Keratinocyte (primary cell): Measurements from ENCODE around the gene DET1. TPM values are rescaled to one million over a fixed set of nuclear protein-coding genes. Genes with fewer than 3 reads are reported as not detected.

ENCODE experiments used
- DNase-seq: peaks from one replicate; pipeline ENCODE4 v3.0.0-alpha.2; 2011; ENCODE audit warnings: low read depth, missing footprints, low spot score
- FAIRE-seq: peaks from 2 replicates; lab custom pipeline; 2011; peaks lifted over from hg19 to GRCh38; lab: Jason Lieb, UNC
- H2AFZ ChIP-seq: 2 replicates; pipeline ENCODE4 v1.6.0; 2012; ENCODE audit warnings: low read length, control low read depth, inconsistent platforms; ENCODE audit not compliant: control insufficient read depth
- H3K27ac ChIP-seq: 2 replicates; pipeline ENCODE4 v1.5.1; 2011; ENCODE audit warnings: low read length; ENCODE audit not compliant: control insufficient read depth, insufficient read depth
- H3K27me3 ChIP-seq: 3 replicates; pipeline ENCODE4 v1.6.0; 2011; ENCODE audit warnings: low read length; ENCODE audit not compliant: control insufficient read depth, insufficient read depth; ENCODE audit errors: extremely low read depth
- H3K36me3 ChIP-seq, 2 experiments: 2 replicates in 1 of 2; 3 replicates in 1 of 2; pipeline ENCODE4 v1.5.1; 2011; ENCODE audit warnings: low read length in 2 of 2, mild to moderate bottlenecking in 1 of 2; ENCODE audit not compliant: control insufficient read depth in 2 of 2, insufficient read depth in 2 of 2; ENCODE audit errors: extremely low read depth in 1 of 2
- H3K4me1 ChIP-seq: 3 replicates; pipeline ENCODE4 v1.5.1; 2011; ENCODE audit warnings: low read length; ENCODE audit not compliant: control insufficient read depth, insufficient read depth; ENCODE audit errors: extremely low read depth
- H3K4me2 ChIP-seq: 3 replicates; pipeline ENCODE4 v1.6.0; 2011; ENCODE audit warnings: low read depth, low read length; ENCODE audit not compliant: control insufficient read depth, insufficient read depth; ENCODE audit errors: extremely low read depth
- H3K4me3 ChIP-seq, 3 experiments: fragments of 200-600 bp in 1 of 3; sonication (generic) in 1 of 3; 2 replicates in 2 of 3; 3 replicates in 1 of 3; pipeline ENCODE4 v1.5.1; 2011 to 2016; ENCODE audit warnings: low read length in 3 of 3, mild to moderate bottlenecking in 3 of 3, control low read depth in 2 of 3, inconsistent platforms in 1 of 3, low read depth in 1 of 3, mixed read lengths in 1 of 3, mixed run types in 1 of 3, moderate library complexity in 1 of 3; ENCODE audit not compliant: control insufficient read depth in 2 of 3, insufficient read depth in 2 of 3; ENCODE audit errors: extremely low read depth in 1 of 3
- H3K79me2 ChIP-seq: 2 replicates; pipeline ENCODE4 v1.6.0; 2012; ENCODE audit warnings: low read length; ENCODE audit not compliant: control insufficient read depth, insufficient read depth
- H3K9ac ChIP-seq: 3 replicates; pipeline ENCODE4 v1.6.0; 2011; ENCODE audit warnings: low read length; ENCODE audit not compliant: control insufficient read depth, insufficient read depth; ENCODE audit errors: extremely low read depth
- H3K9me1 ChIP-seq: 3 replicates; pipeline ENCODE4 v1.6.0; 2011; ENCODE audit warnings: low read length; ENCODE audit not compliant: control insufficient read depth, insufficient read depth; ENCODE audit errors: extremely low read depth
- H3K9me3 ChIP-seq: 2 replicates; pipeline ENCODE4 v1.5.1; 2012; ENCODE audit warnings: low read depth, low read length; ENCODE audit not compliant: control insufficient read depth
- H4K20me1 ChIP-seq: 3 replicates; pipeline ENCODE4 v1.6.0; 2011; ENCODE audit warnings: low read length; ENCODE audit not compliant: control insufficient read depth, insufficient read depth; ENCODE audit errors: extremely low read depth
- EZH2 ChIP-seq: IDR thresholded peaks from one replicate; pipeline ENCODE4 v1.6.1; 2012; ENCODE audit warnings: inconsistent platforms, mild to moderate bottlenecking, low read length, moderate library complexity
- dilution Hi-C: fragments of 300-500 bp; cut with MboI; formaldehyde crosslinking; loops from one replicate; pipeline ENCODE4 v1.7.0; 2020; ENCODE audit warnings: low sequenced_read_pairs; ENCODE audit not compliant: extremely low pct_ligation_motif_present
- polyA plus RNA-seq, 5 experiments: library from polyadenylated mRNA; depleted of rRNA in 3 of 5; stranded (reverse) in 3 of 5; stranded (forward) in 1 of 5; unstranded in 1 of 5; fragments of >200 nt; gene quantifications; 1 replicate in 1 of 5; 2 replicates in 3 of 5; 3 replicates in 1 of 5; pipeline versions ENCODE4 v1.2.1 to v1.2.3, GENCODE V29; 2011 to 2012; ENCODE audit warnings: missing spikeins in 2 of 5, low read depth in 1 of 5, low replicate concordance in 1 of 5
- TF ChIP-seq, protein P1 (sequence below), 3 experiments: IDR thresholded peaks in 1 of 3; conservative IDR thresholded peaks in 1 of 3; optimal IDR thresholded peaks in 1 of 3; 2 replicates in 2 of 3; 3 replicates in 1 of 3; pipeline versions ENCODE3 to v1.5.1; 2011; ENCODE audit warnings: low read length in 3 of 3, mild to moderate bottlenecking in 3 of 3, moderate library complexity in 2 of 3, control low read depth in 1 of 3, inconsistent platforms in 1 of 3; ENCODE audit not compliant: insufficient read depth in 2 of 3; ENCODE audit errors: extremely low read depth in 1 of 3

DET1 gene
- polyA plus RNA-seq, 1 donor (not counting 4 experiments of a cell fraction or from before 2014, with no cell fraction given): 1.1 TPM

DNA sequence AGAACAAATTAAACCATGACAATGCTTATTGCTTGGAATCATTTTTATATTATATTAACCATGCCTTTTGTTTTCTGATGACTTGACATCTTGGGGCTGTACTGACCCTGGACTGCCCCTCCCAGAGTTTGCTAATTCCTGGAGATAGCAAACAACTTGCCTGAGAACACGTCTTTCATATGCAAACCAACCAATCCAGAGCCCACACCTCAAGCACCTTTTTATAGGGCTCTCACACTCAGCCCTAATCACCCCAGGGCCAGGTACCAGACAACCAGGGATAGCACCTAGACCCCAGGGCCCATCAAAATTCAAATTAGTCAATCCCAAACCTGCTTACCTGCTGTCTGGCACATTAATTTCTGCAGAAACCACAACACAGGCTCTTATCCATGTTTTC, 42.0 kb downstream of the DET1 start:
- dilution Hi-C loops: no loop called here
- no peak overlapping the region for H3K27ac ChIP-seq
- DNase-seq (no peak), FAIRE-seq (no peak)
- H3K36me3 ChIP-seq: no peaks in the 10 kb centered on the region
- no peaks in the 10 kb centered on the region for H3K9me3 ChIP-seq
- H2AFZ ChIP-seq: no peak overlapping the region
- no peak overlapping the region for H3K9ac ChIP-seq
- no peak overlapping the region for H3K4me2 ChIP-seq
- no peaks in the 10 kb centered on the region for H3K27me3 ChIP-seq
- no peak overlapping the region for H3K4me3 ChIP-seq
- no peaks in the 10 kb centered on the region for H4K20me1 ChIP-seq
- no peaks in the 10 kb centered on the region for H3K79me2 ChIP-seq
- H3K4me1 ChIP-seq: no peaks in the 10 kb centered on the region
- TF ChIP-seq, protein P1, sequence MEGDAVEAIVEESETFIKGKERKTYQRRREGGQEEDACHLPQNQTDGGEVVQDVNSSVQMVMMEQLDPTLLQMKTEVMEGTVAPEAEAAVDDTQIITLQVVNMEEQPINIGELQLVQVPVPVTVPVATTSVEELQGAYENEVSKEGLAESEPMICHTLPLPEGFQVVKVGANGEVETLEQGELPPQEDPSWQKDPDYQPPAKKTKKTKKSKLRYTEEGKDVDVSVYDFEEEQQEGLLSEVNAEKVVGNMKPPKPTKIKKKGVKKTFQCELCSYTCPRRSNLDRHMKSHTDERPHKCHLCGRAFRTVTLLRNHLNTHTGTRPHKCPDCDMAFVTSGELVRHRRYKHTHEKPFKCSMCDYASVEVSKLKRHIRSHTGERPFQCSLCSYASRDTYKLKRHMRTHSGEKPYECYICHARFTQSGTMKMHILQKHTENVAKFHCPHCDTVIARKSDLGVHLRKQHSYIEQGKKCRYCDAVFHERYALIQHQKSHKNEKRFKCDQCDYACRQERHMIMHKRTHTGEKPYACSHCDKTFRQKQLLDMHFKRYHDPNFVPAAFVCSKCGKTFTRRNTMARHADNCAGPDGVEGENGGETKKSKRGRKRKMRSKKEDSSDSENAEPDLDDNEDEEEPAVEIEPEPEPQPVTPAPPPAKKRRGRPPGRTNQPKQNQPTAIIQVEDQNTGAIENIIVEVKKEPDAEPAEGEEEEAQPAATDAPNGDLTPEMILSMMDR (optimal IDR thresholded peaks at IDR 0.05 in 1 of 3, IDR thresholded peaks at IDR 0.05 in 1 of 3, conservative IDR thresholded peaks at IDR 0.05 in 1 of 3; ENCODE audit: extremely low read depth in 1 of 3, insufficient read depth in 2 of 3, low read length in 3 of 3): no peak
- no peak for TF ChIP-seq EZH2
- H3K9me1 ChIP-seq: no peaks in the 10 kb centered on the region

DNA sequence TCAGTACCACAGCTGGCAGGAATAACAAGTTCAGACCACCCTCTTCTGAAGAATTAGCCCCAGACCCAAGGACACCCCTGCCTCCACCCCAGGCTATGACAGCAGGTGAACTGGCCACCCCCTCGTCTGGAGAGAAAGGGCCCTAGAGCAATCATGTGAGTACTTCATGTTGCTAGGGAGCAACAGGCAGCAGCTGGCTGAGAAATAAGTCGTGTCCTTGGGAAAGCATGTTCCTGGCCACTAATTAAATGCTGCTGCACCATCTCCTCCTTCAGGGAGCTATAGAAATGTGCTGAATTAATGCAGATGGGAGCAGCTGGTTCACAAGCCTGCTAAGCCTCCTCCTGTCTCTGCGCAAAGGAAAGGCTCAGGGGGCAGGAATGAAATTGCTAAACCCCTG, 47.5 kb downstream of the DET1 start:
- Histone ChIP-seq H3K4me1 (no peaks in the 10 kb centered on the region), H3K4me3 (no peak overlapping the region), H3K9me1 (no peaks in the 10 kb centered on the region), H3K79me2 (no peaks in the 10 kb centered on the region), H3K27ac (no peak overlapping the region), H3K27me3 (no peaks in the 10 kb centered on the region), H3K9ac (no peak overlapping the region), H3K9me3 (no peaks in the 10 kb centered on the region), H4K20me1 (no peaks in the 10 kb centered on the region), H3K36me3 (no peaks in the 10 kb centered on the region), H3K4me2 (no peak overlapping the region), H2AFZ (no peak overlapping the region)
- no peak for TF ChIP-seq EZH2
- TF ChIP-seq, protein P1 (optimal IDR thresholded peaks at IDR 0.05 in 1 of 3, IDR thresholded peaks at IDR 0.05 in 1 of 3, conservative IDR thresholded peaks at IDR 0.05 in 1 of 3; ENCODE audit: extremely low read depth in 1 of 3, insufficient read depth in 2 of 3, low read length in 3 of 3): no peak
- dilution Hi-C loops: no loop called here
- DNase-seq (no peak), FAIRE-seq (no peak)
